SU-DHL-6 (cell line): ENCODE measurements around the gene MORC1.

Source experiments
- H2AFZ ChIP-seq: fragments of 200-600 bp; sonication (generic); 2 replicates; pipeline ENCODE4 v1.6.1; 2014; ENCODE audit warnings: low read depth, mild to moderate bottlenecking, moderate library complexity, mixed read lengths, antibody characterized with exemption, low read length; ENCODE audit not compliant: severe bottlenecking
- H3F3A ChIP-seq: fragments of 200-600 bp; shearing (Covaris generic); 2 replicates; pipeline ENCODE4 v1.6.0; 2016; ENCODE audit warnings: antibody characterized with exemption, mild to moderate bottlenecking; ENCODE audit not compliant: insufficient read depth
- H3K27ac ChIP-seq: fragments of 200-600 bp; sonication (generic); 2 replicates; pipeline ENCODE4 v1.5.1; 2016; ENCODE audit warnings: low read depth, mild to moderate bottlenecking, low read length, moderate library complexity, mixed read lengths
- H3K27me3 ChIP-seq: fragments of 200-600 bp; sonication (generic), shearing (Covaris generic); 2 replicates; pipeline ENCODE4 v1.6.0; 2014; ENCODE audit warnings: mild to moderate bottlenecking, low read length
- H3K36me3 ChIP-seq: fragments of 200-600 bp; sonication (generic); 2 replicates; pipeline ENCODE4 v1.6.1; 2014; ENCODE audit warnings: mild to moderate bottlenecking, low read length, mixed read lengths
- H3K4me2 ChIP-seq: fragments of 300-600, 200-600 bp; shearing (Covaris generic), sonication (generic); 2 replicates; pipeline ENCODE4 v1.6.0; 2014; ENCODE audit warnings: low read length, low read depth, mild to moderate bottlenecking; ENCODE audit not compliant: poor library complexity, severe bottlenecking
- H3K4me3 ChIP-seq: fragments of 200-600 bp; sonication (generic); 2 replicates; pipeline ENCODE4 v1.5.1; 2014; ENCODE audit warnings: antibody characterized with exemption, low read length, mild to moderate bottlenecking, mixed read lengths; ENCODE audit not compliant: insufficient read depth, poor library complexity, severe bottlenecking
- H3K79me2 ChIP-seq: fragments of 200-600 bp; sonication (generic); 2 replicates; pipeline ENCODE4 v1.6.1; 2014; ENCODE audit warnings: mild to moderate bottlenecking, low read length, moderate library complexity; ENCODE audit not compliant: insufficient read depth
- H3K9ac ChIP-seq: fragments of 200-600 bp; sonication (generic); 2 replicates; pipeline ENCODE4 v1.7.0; 2014; ENCODE audit warnings: mild to moderate bottlenecking, low read length
- H3K9me2 ChIP-seq: fragments of 200-600 bp; sonication (generic); replicated peaks from 2 replicates; pipeline ENCODE4 v1.6.1; 2014; ENCODE audit warnings: low read length; ENCODE audit not compliant: insufficient read depth
- H3K9me3 ChIP-seq: fragments of 200-600 bp; sonication (generic); 2 replicates; pipeline ENCODE4 v1.6.1; 2014; ENCODE audit warnings: low read length, mixed read lengths; ENCODE audit not compliant: insufficient read depth
- H4K20me1 ChIP-seq: fragments of 200-600 bp; sonication (generic); 2 replicates; pipeline ENCODE4 v1.6.1; 2014; ENCODE audit warnings: low read depth, mild to moderate bottlenecking, antibody characterized with exemption, low read length, moderate library complexity, mixed read lengths
- EZH2phosphoT487 ChIP-seq: fragments of 200-600 bp; sonication (generic), shearing (Covaris generic); conservative IDR thresholded peaks from 2 replicates; pipeline ENCODE4 v1.6.1; 2018; ENCODE audit warnings: mild to moderate bottlenecking, antibody characterized with exemption, low read length, moderate library complexity, mixed read lengths
- TF ChIP-seq, protein P1 (sequence below): fragments of 200-600 bp; sonication (generic); IDR thresholded peaks from one replicate; pipeline ENCODE4 v1.5.1; 2017; ENCODE audit warnings: antibody characterized with exemption, mild to moderate bottlenecking, low read length, moderate library complexity; ENCODE audit not compliant: insufficient read depth, poor library complexity, severe bottlenecking

MORC1 gene

GRCh38 chr3:109112946-109113760, 4.8 kb downstream of the MORC1 start:
- H3K36me3 ChIP-seq: no peaks in the 10 kb centered on the region
- H3K9me2 ChIP-seq: no peaks in the 10 kb centered on the region
- H3K79me2 ChIP-seq: no peaks in the 10 kb centered on the region
- no peaks in the 10 kb centered on the region for H4K20me1 ChIP-seq
- H3K4me2 ChIP-seq: no peak overlapping the region
- no peaks in the 10 kb centered on the region for H3F3A ChIP-seq
- H3K27me3 ChIP-seq: no peaks in the 10 kb centered on the region
- no peaks in the 10 kb centered on the region for H3K9me3 ChIP-seq
- H2AFZ ChIP-seq: no peak overlapping the region
- no peak overlapping the region for H3K27ac ChIP-seq
- no peak overlapping the region for H3K9ac ChIP-seq
- TF ChIP-seq, protein P1, sequence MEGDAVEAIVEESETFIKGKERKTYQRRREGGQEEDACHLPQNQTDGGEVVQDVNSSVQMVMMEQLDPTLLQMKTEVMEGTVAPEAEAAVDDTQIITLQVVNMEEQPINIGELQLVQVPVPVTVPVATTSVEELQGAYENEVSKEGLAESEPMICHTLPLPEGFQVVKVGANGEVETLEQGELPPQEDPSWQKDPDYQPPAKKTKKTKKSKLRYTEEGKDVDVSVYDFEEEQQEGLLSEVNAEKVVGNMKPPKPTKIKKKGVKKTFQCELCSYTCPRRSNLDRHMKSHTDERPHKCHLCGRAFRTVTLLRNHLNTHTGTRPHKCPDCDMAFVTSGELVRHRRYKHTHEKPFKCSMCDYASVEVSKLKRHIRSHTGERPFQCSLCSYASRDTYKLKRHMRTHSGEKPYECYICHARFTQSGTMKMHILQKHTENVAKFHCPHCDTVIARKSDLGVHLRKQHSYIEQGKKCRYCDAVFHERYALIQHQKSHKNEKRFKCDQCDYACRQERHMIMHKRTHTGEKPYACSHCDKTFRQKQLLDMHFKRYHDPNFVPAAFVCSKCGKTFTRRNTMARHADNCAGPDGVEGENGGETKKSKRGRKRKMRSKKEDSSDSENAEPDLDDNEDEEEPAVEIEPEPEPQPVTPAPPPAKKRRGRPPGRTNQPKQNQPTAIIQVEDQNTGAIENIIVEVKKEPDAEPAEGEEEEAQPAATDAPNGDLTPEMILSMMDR: no peak
- TF ChIP-seq EZH2phosphoT487: no peak
- H3K4me3 ChIP-seq: no peak overlapping the region

- TF ChIP-seq EZH2phosphoT487: no peak
- TF ChIP-seq, protein P1: no peak
- Histone ChIP-seq H3K79me2 (no peaks in the 10 kb centered on the region), H3K36me3 (no peaks in the 10 kb centered on the region), H3K27me3 (no peaks in the 10 kb centered on the region), H3K27ac (no peak overlapping the region), H3F3A (no peaks in the 10 kb centered on the region), H3K4me3 (no peak overlapping the region), H3K9me3 (no peaks in the 10 kb centered on the region), H2AFZ (no peak overlapping the region), H3K4me2 (no peak overlapping the region), H3K9me2 (no peaks in the 10 kb centered on the region), H3K9ac (no peak overlapping the region), H4K20me1 (no peaks in the 10 kb centered on the region)
These were observed 8.4 kb downstream of the MORC1 start for GRCh38 chr3:109109574-109109973.

DNA sequence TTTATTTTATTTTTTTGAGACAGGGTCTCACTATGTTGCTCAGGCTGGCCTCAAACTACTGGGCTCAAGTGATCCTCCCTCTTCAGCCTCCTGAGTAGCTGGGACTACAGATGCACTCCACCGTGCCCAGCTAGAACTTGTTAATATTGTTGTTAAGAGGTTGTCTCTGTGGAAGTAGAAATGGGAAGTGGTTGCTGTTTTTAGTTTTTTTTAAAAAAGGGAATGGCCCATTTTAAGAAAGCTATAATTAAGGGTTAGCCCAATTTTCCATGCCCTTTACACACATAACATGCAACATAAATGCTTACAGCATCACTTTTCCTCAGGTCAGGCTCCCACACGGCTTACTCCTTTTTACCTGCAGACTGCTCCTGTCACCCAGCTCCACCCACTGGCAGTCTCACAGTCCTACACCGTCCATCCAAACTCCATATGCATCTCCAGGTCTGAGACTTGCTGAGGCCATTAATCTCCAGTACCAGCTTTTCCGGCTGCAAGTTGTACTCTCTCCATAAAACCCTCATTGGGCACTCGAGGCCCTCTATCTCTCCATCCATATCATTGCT, 19.8 kb downstream of the MORC1 start:
- no peaks in the 10 kb centered on the region for H3K27me3 ChIP-seq
- H3K27ac ChIP-seq: no peak overlapping the region
- H3K9me2 ChIP-seq: no peaks in the 10 kb centered on the region
- no peaks in the 10 kb centered on the region for H3F3A ChIP-seq
- H3K4me2 ChIP-seq: no peak overlapping the region
- H3K36me3 ChIP-seq: no peaks in the 10 kb centered on the region
- no peak overlapping the region for H3K9ac ChIP-seq
- H3K9me3 ChIP-seq: no peaks in the 10 kb centered on the region
- no peak overlapping the region for H3K4me3 ChIP-seq
- TF ChIP-seq, protein P1: no peak
- no peak for TF ChIP-seq EZH2phosphoT487
- H3K79me2 ChIP-seq: no peaks in the 10 kb centered on the region
- H4K20me1 ChIP-seq: no peaks in the 10 kb centered on the region
- no peak overlapping the region for H2AFZ ChIP-seq
